GM12878 (cell line): ENCODE data around the gene GSTM4. TPM values are rescaled to one million over a fixed set of nuclear protein-coding genes. Genes with fewer than 3 reads are reported as not detected.

Experiments
- ATAC-seq: fragments of 200-7000 bp; cut with Tn5 transposase; 3 replicates; pipeline ENCODE4 v1.9.1; 2020; ENCODE audit warnings: mild to moderate bottlenecking, moderate library complexity
- BruUV-seq: library from RNA; stranded (reverse); fragments of 400-500 nt; replicated peaks from 2 replicates; lab custom pipeline; 2021; lab: Mats Ljungman, UMichigan
- CTCF ChIA-PET: fragments of 300-600 bp; sonication (Branson Sonifier 250); formaldehyde crosslinking; extraction: SDS; loops from one replicate; lab custom pipeline; 2021; ENCODE audit warnings: inconsistent platforms; lab: Yijun Ruan, JAX
- POLR2A ChIA-PET: fragments of 350-600 bp; formaldehyde crosslinking; extraction: SDS; loops from one replicate; lab custom pipeline; 2021; ENCODE audit warnings: inconsistent platforms; lab: Charles Lee
- RAD21 ChIA-PET: fragments of 300-600 bp; sonication (Branson Sonifier 250); formaldehyde crosslinking; loops from one replicate; lab custom pipeline; 2023; ENCODE audit warnings: antibody characterized with exemption; ENCODE audit not compliant: unreplicated experiment; lab: Charles Lee
- SMC1A ChIA-PET: fragments of 300-600 bp; sonication (Branson Sonifier 250); formaldehyde crosslinking; loops from one replicate; lab custom pipeline; 2023; ENCODE audit not compliant: unreplicated experiment, uncharacterized antibody; lab: Charles Lee
- DNase-seq: peaks from one replicate; pipeline ENCODE4 v3.0.0-alpha.2; 2011; ENCODE audit warnings: low read depth, low spot score
- FAIRE-seq: peaks from 3 replicates; lab custom pipeline; 2011; peaks lifted over from hg19 to GRCh38; lab: Jason Lieb, UNC
- H2AFZ ChIP-seq: 2 replicates; pipeline ENCODE4 v1.6.0; 2011; ENCODE audit warnings: low read depth, low read length, control low read depth; ENCODE audit not compliant: control insufficient read depth
- H3K27ac ChIP-seq: 2 replicates; pipeline ENCODE4 v1.5.1; 2011; ENCODE audit warnings: control low read depth; ENCODE audit not compliant: control insufficient read depth, insufficient read depth
- H3K27me3 ChIP-seq, 2 experiments: replicated peaks in 1 of 2; 2 replicates each; pipeline versions ENCODE4 v1.6.0 to v1.6.1; 2011; ENCODE audit warnings: low read length in 1 of 2; ENCODE audit not compliant: control insufficient read depth in 2 of 2, insufficient read depth in 2 of 2
- H3K36me3 ChIP-seq, 2 experiments: 2 replicates each; pipeline ENCODE4 v1.5.1; 2011; ENCODE audit warnings: low read length in 1 of 2; ENCODE audit not compliant: control insufficient read depth in 2 of 2, insufficient read depth in 2 of 2
- H3K4me1 ChIP-seq: 2 replicates; pipeline ENCODE4 v1.6.1; 2011; ENCODE audit warnings: mild to moderate bottlenecking, low read length, moderate library complexity, mixed read lengths; ENCODE audit not compliant: control insufficient read depth, insufficient read depth
- H3K4me2 ChIP-seq: 2 replicates; pipeline ENCODE4 v1.6.0; 2011; ENCODE audit warnings: control low read depth; ENCODE audit not compliant: control insufficient read depth, insufficient read depth
- H3K4me3 ChIP-seq: fragments of 200-600 bp; sonication (generic); 2 replicates; pipeline ENCODE4 v1.5.1; 2016
- H3K79me2 ChIP-seq: 2 replicates; pipeline ENCODE4 v1.6.0; 2011; ENCODE audit warnings: low read length; ENCODE audit not compliant: control insufficient read depth, insufficient read depth
- H3K9ac ChIP-seq: 2 replicates; pipeline ENCODE4 v1.8.0; 2011; ENCODE audit warnings: low read length, control low read depth, mixed read lengths; ENCODE audit not compliant: control insufficient read depth, insufficient read depth
- H3K9me3 ChIP-seq: replicated peaks from 3 replicates; pipeline ENCODE4 v1.5.1; 2011; ENCODE audit warnings: mild to moderate bottlenecking, low read length; ENCODE audit not compliant: control insufficient read depth, insufficient read depth
- H4K20me1 ChIP-seq: 2 replicates; pipeline ENCODE4 v1.6.0; 2011; ENCODE audit not compliant: control insufficient read depth, insufficient read depth
- ATF2 ChIP-seq: IDR thresholded peaks from 2 replicates; pipeline ENCODE4 v1.6.1; 2012; ENCODE audit warnings: low read length, inconsistent platforms
- FOXK2 ChIP-seq: fragments of 450-650 bp; IDR thresholded peaks from 2 replicates; pipeline ENCODE4 v1.6.1; 2017; ENCODE audit warnings: mild to moderate bottlenecking, moderate library complexity
- GABPA ChIP-seq: IDR thresholded peaks from 2 replicates; pipeline ENCODE4 v1.6.1; 2014; ENCODE audit warnings: antibody characterized with exemption, low read depth, mild to moderate bottlenecking, inconsistent platforms
- KAT2A ChIP-seq: conservative IDR thresholded peaks from 2 replicates; pipeline ENCODE4 v1.6.1; 2011; ENCODE audit warnings: low read depth, low read length; ENCODE audit not compliant: control insufficient read depth
- MEF2B ChIP-seq: fragments of 450-650 bp; IDR thresholded peaks from 2 replicates; pipeline ENCODE4 v1.6.1; 2018; ENCODE audit warnings: mild to moderate bottlenecking, moderate library complexity; ENCODE audit not compliant: partially characterized antibody, poor library complexity, severe bottlenecking
- USF2 ChIP-seq: IDR thresholded peaks from 2 replicates; pipeline ENCODE4 v1.6.1; 2011; ENCODE audit warnings: low read depth, low read length, improper control_type of control experiment, borderline replicate concordance
- WGBS: methylation state at CpG from one replicate; pipeline ENCODE4 v1.1.6; 2016; ENCODE audit warnings: low lambda C conversion rate; ENCODE audit not compliant: insufficient replicate concordance, insufficient coverage; ENCODE audit errors: missing lambda C conversion rate; 5-methylcytosine and 5-hydroxymethylcytosine counted together
- in situ Hi-C: fragments of 300-500 bp; cut with MboI; formaldehyde crosslinking; loops from 9 replicates; pipeline ENCODE4 v1.14.3; 2018; ENCODE audit warnings: mixed read lengths
- intact Hi-C: fragments of 100-400 bp; cut with micrococcal nuclease; formaldehyde crosslinking; loops from one replicate; pipeline ENCODE4 v1.14.2; 2022; ENCODE audit not compliant: unreplicated experiment
- polyA plus RNA-seq, 11 experiments: library from polyadenylated mRNA; depleted of rRNA in 4 of 11; unstranded in 6 of 11; stranded (reverse) in 5 of 11; fragments of >200 nt; fragmentation: Nextera tagmentation in 4 of 11; fragmentation: Illumina TruSeq in 1 of 11; extraction: Ambion mirVana in 4 of 11; extraction: Trizol in 1 of 11; gene quantifications; 1 replicate in 1 of 11; 2 replicates in 10 of 11; pipeline versions ENCODE4 v1.2.1 to v1.2.3, GENCODE V29; 2011 to 2016; ENCODE audit warnings: inconsistent platforms in 2 of 11, missing spikeins in 2 of 11, low read depth in 1 of 11
- total RNA-seq, 4 experiments: library from RNA; depleted of rRNA in 3 of 4; stranded (reverse); fragments of >200 nt in 3 of 4; fragmentation: Illumina TruSeq in 1 of 4; extraction: Trizol in 1 of 4; gene quantifications; 2 replicates each; pipeline versions ENCODE4 v1.2.1 to v1.2.3, GENCODE V29; 2013 to 2021

GSTM4 gene
- total and polyA plus RNA-seq, 10 of the 15 experiments (the other 5 are each of a cell fraction or from before 2014, with no cell fraction given) = 14.3 to 37.2 (median 23.0) TPM

GRCh38 chr1:109611308-109611990 lies 44.5 kb upstream of the GSTM4 start:
- FAIRE-seq (no peak), ATAC-seq (no peak), DNase-seq (no peak)
- RAD21 ChIA-PET = interaction anchor here (1.9 to 2.6 kb wide), 2 partner anchors 63 to 65 kb away, joined by 4 to 9 read pairs; partner anchors contain the start of gene GNAI3
- H3K27ac ChIP-seq = no peak overlapping the region
- H2AFZ ChIP-seq = no peak overlapping the region
- CTCF ChIA-PET = interaction anchor here (0.6 to 5.0 kb wide), 5 partner anchors 13 to 186 kb away, joined by 3 to 17 read pairs (median 3); partner anchors contain the start of gene GNAI3
- no peaks in the 10 kb centered on the region for H3K79me2 ChIP-seq
- no peak overlapping the region for H3K4me2 ChIP-seq
- SMC1A ChIA-PET = interaction anchor here (1.9 kb wide), 1 partner anchor 19 kb away, joined by 4 read pairs; no protein-coding TSS in a partner anchor
- no peaks in the 10 kb centered on the region for H3K36me3 ChIP-seq
- POLR2A ChIA-PET = no interaction called here
- H4K20me1 ChIP-seq = no peaks in the 10 kb centered on the region
- peaks cover 4% of the 10 kb centered on the region; the same call in 1 of the 2 replicates for H3K4me1 ChIP-seq
- intact Hi-C loops = no loop called here
- no peaks in the 10 kb centered on the region for H3K9me3 ChIP-seq
- no peak overlapping the region for H3K4me3 ChIP-seq
- H3K27me3 ChIP-seq = no peaks in the 10 kb centered on the region
- no peak overlapping the region for H3K9ac ChIP-seq
- in situ Hi-C loops = no loop called here
- WGBS = 81% methylated on average over 13 of the region's 13 CpGs
- no TSS peak for BruUV-seq
- TF ChIP-seq FOXK2 (no peak), ATF2 (no peak), GABPA (no peak), MEF2B (no peak), USF2 (no peak), KAT2A (no peak)
